Brain microvascular endothelial cell (primary cell): ENCODE measurements around the gene TIPRL.
A peak's percentile ranks its signal among the peaks of the same experiment; 100 is the strongest.

Experiments used
- DNase-seq: peaks from one replicate; pipeline ENCODE4 v3.0.0-alpha.2; 2020
- H3K27ac ChIP-seq: fragments of 250-450 bp; sonication (Bioruptor Pico); 2 replicates; pipeline ENCODE4 v1.5.1; 2020; ENCODE audit warnings: mild to moderate bottlenecking, moderate library complexity
- H3K27me3 ChIP-seq: fragments of 250-450 bp; sonication (Bioruptor Pico); replicated peaks from 2 replicates; pipeline ENCODE4 v1.5.1; 2020; ENCODE audit warnings: mild to moderate bottlenecking
- H3K36me3 ChIP-seq: fragments of 250-450 bp; sonication (Bioruptor Pico); replicated peaks from 2 replicates; pipeline ENCODE4 v1.5.1; 2020; ENCODE audit warnings: mild to moderate bottlenecking
- H3K4me3 ChIP-seq: 2 replicates; pipeline ENCODE4 v1.5.1; 2011; ENCODE audit warnings: low read depth, mild to moderate bottlenecking, control low read depth, low read length, moderate library complexity
- CTCF ChIP-seq: IDR thresholded peaks from 2 replicates; pipeline ENCODE4 v1.5.1; 2011; ENCODE audit warnings: low read depth, mild to moderate bottlenecking, moderate library complexity, low read length, control low read depth, inconsistent platforms; ENCODE audit errors: missing control alignments
- in situ Hi-C: cut with HindIII; loops from 2 replicates; pipeline ENCODE4 v1.10.0; 2017; ENCODE audit warnings: low sequenced_read_pairs, low pct_ligation_motif_present

Gene TIPRL

GRCh38 chr1:168141871-168142385 lies 36.8 kb upstream of the TIPRL start:
- in situ Hi-C loops, result no loop called here
- H3K4me3 ChIP-seq, result no peak overlapping the region
- no peak overlapping the region for H3K27ac ChIP-seq
- no peaks in the 10 kb centered on the region for H3K36me3 ChIP-seq
- no peak for DNase-seq
- no peaks in the 10 kb centered on the region for H3K27me3 ChIP-seq
- no peak for TF ChIP-seq CTCF

- in situ Hi-C loops, result no loop called here
- TF ChIP-seq CTCF, result peak; percentile 99
- peak; percentile 74 for DNase-seq
- H3K36me3 ChIP-seq, result no peaks in the 10 kb centered on the region
- no peak overlapping the region for H3K4me3 ChIP-seq
- no peak overlapping the region for H3K27ac ChIP-seq
- no peaks in the 10 kb centered on the region for H3K27me3 ChIP-seq
Measured at GRCh38 chr1:168145184-168146159, 33.3 kb upstream of the TIPRL start.

GRCh38 chr1:168146160-168146539 lies 32.6 kb upstream of the TIPRL start:
- TF ChIP-seq CTCF, result no peak
- no peak for DNase-seq
- Histone ChIP-seq H3K27ac (no peak overlapping the region), H3K27me3 (no peaks in the 10 kb centered on the region), H3K36me3 (no peaks in the 10 kb centered on the region), H3K4me3 (no peak overlapping the region)
- in situ Hi-C loops, result no loop called here

GRCh38 chr1:168146626-168147025 lies 32.1 kb upstream of the TIPRL start:
- no peak overlapping the region for H3K4me3 ChIP-seq
- H3K27ac ChIP-seq, result no peak overlapping the region
- DNase-seq, result no peak
- TF ChIP-seq CTCF, result no peak
- no peaks in the 10 kb centered on the region for H3K36me3 ChIP-seq
- in situ Hi-C loops, result no loop called here
- no peaks in the 10 kb centered on the region for H3K27me3 ChIP-seq

DNA sequence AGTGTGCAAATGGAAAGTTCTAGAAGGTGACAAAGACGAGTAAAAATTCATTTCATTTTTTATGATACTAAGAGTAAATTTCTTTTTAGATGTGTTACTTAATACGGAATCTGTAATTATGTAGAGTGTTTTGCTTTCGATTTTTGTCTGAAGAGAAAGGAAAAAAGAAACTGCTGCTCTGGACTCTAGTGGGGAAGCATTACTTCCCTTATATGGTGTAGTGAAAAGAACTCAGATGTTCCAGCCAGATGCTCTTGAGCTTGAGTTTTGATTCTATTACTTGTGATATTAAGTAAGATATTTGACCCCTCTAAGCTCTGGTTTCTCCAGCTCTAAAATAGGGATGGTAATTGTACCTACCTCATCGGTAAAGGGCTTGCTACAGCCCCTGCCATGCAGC lies 29.8 kb upstream of the TIPRL start:
- H3K27ac ChIP-seq, result no peak overlapping the region
- no peak for TF ChIP-seq CTCF
- H3K27me3 ChIP-seq, result no peaks in the 10 kb centered on the region
- in situ Hi-C loops, result no loop called here
- H3K4me3 ChIP-seq, result no peak overlapping the region
- no peak for DNase-seq
- H3K36me3 ChIP-seq, result no peaks in the 10 kb centered on the region

DNA sequence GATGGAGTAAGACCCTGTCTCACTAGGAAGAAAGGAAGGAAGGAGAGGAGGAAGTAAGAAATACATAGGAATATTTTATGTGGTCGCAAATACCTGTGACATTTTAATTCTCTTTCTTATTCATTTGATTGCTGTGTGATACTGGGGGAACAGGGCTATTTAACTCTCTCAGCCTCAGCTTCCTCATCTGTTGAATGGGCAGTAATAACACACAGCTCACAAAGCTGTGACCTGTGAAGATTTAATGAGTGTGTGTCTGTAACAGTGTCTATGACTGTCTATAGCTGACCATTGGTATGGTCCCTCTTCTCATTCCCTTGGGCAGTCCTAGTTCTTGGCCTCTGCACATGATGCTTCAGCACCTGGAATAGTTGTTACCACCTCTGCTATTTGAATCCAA lies 28.5 kb upstream of the TIPRL start:
- no peak for DNase-seq
- Histone ChIP-seq H3K27ac (no peak overlapping the region), H3K36me3 (no peaks in the 10 kb centered on the region), H3K4me3 (no peak overlapping the region), H3K27me3 (no peaks in the 10 kb centered on the region)
- in situ Hi-C loops, result no loop called here
- TF ChIP-seq CTCF, result no peak
